Fibroblast of skin of scalp (primary cell): ENCODE results near the gene TSC2.
"Not testable (repeated sequence)": the region's sequence is repeated elsewhere in the genome, so short reads cannot be mapped to it uniquely, and the experiment has no call there.

Experiments
- DNase-seq: peaks from one replicate; pipeline ENCODE4 v3.0.0-alpha.2; 2013

TSC2 gene

GRCh38 chr16:2031081-2031577, 16.7 kb upstream of the TSC2 start:
- DNase-seq = no peak

DNA sequence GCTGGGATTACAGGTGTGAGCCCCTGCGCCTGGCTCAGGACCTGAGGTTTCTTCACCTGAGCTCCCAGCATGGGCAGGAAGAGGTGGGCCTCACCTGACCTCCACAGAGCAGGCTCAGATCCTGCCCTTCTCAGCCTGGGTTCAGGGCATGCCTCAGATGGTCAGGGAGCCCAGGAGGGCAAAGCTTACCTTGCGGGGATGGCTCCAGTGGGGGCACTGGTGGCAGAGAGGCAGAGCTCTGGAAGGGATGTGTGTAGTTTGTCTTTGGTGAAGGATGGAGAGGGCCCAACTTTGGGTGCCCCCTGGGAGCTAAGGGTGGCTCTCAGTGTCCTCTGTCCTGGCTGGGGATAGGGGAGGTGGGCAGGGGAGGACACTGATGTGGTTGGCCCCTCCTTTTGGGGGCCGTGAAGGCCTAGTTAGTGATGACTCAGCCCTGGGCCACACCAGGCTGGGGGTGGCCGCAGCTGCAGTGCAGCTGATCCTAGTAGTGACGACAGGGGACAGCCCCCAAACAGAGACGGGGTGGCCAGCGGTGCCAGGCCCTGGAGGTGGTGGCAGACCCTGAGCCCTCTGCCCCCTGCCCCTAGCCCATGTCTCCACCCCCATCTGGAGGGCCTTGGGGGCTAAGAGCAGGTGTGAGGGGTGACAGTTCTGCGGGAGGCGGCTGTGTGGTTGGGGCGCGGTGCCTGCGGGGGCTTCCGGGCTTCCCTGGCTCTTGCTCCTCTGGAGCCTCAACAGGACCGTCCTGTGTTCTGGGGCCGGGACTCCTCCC, 15.3 kb upstream of the TSC2 start:
- DNase-seq = no peak

- peak; percentile 76 for DNase-seq
Measured at GRCh38 chr16:2033057-2033908, 14.5 kb upstream of the TSC2 start.

- not testable (repeated sequence) for DNase-seq
Measured at GRCh38 chr16:2033909-2034695, 13.7 kb upstream of the TSC2 start.

DNA sequence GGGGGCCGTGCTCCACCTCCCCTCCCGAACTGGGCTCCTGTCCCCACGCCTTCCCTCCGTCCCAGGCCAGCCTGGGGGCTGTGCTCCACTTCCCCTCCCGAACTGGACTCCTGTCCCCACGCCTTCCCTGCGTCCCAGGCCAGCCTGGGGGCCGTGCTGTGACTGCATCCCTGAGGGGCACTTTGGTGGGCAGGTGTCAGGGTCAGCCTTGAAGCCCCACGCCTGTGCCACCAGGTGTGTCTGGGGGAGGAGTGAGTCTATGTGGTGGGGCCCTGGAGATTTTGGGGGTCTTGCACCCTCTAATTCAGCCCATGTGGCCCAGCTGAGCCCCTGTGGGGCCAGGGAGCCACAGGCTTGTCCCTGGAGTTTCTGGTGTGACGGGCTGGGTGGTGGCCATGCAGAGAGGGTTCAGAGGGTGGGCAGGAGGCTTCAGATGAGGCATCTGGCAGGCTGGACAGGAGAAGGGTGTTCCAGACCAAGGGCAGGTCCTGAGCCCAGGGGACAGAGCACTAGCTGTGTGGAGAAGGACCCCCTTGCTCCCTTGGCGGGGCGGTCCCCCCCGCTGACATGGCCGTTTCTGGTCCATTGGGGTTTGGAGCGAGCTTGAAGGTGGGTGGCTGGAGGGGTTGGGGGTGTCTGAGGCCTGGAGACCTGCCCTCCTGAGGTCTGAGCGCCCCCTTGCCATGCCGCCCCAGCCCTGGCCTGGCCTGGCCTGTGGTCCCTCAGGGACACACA, 12.9 kb upstream of the TSC2 start:
- no peak for DNase-seq

- DNase-seq = peak; percentile 94
Measured at GRCh38 chr16:2035431-2036199, 12.2 kb upstream of the TSC2 start.

DNA sequence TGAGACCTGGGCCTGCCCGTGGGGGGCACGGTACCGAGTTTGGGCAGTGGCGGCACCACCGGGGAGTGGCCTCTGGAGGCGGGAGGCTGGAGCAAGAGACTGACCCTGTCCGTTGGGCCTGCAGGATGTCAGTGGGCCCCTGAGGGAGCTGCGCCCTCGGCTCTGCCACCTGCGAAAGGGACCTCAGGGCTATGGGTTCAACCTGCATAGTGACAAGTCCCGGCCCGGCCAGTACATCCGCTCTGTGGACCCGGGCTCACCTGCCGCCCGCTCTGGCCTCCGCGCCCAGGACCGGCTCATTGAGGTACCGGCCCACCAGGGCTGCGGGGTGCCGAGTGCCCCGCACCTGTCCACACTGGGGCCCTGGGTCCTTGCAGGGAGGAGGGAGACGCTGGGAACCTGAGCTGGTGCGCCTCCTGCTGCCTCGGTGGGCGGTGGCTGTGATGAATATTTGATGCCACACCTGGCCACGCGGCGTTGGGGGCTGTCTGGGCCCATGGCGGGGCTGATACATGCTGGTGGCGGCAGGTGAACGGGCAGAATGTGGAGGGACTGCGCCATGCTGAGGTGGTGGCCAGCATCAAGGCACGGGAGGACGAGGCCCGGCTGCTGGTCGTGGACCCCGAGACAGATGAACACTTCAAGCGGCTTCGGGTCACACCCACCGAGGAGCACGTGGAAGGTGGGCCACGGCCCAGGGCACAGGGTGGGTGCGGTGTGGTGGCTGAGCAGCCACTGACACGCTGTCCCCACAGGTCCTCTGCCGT, 11.4 kb upstream of the TSC2 start:
- DNase-seq = no peak

DNA sequence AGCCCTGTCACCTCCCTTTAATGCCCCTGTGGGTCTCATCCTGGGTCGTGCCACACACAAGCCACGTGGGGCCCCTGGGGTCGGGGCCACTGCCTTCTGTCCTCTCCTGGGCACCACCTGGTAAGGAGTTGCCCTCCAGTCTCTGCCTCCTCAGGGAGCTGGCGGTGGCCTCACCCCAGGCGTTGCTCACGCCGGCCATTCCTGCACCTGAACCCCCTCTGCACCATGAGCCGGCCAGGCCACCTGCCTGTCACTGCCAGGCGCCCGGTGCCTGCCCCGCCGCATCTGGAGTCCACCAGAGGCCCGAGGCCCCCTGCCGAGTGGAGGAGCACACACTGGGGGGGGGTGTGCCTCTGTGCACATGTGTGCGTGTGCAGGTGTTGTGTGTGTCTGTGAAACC, 10.7 kb upstream of the TSC2 start:
- no peak for DNase-seq

- peak; percentile 85 for DNase-seq
Measured at GRCh38 chr16:2037647-2038381, 10.0 kb upstream of the TSC2 start.

GRCh38 chr16:2038382-2039231, 9.2 kb upstream of the TSC2 start:
- DNase-seq = peak; percentile 65

- peak; percentile 99 for DNase-seq
Measured at GRCh38 chr16:2039274-2040031, 8.3 kb upstream of the TSC2 start.

- no peak for DNase-seq
Measured at GRCh38 chr16:2040041-2040786, 7.6 kb upstream of the TSC2 start.

DNA sequence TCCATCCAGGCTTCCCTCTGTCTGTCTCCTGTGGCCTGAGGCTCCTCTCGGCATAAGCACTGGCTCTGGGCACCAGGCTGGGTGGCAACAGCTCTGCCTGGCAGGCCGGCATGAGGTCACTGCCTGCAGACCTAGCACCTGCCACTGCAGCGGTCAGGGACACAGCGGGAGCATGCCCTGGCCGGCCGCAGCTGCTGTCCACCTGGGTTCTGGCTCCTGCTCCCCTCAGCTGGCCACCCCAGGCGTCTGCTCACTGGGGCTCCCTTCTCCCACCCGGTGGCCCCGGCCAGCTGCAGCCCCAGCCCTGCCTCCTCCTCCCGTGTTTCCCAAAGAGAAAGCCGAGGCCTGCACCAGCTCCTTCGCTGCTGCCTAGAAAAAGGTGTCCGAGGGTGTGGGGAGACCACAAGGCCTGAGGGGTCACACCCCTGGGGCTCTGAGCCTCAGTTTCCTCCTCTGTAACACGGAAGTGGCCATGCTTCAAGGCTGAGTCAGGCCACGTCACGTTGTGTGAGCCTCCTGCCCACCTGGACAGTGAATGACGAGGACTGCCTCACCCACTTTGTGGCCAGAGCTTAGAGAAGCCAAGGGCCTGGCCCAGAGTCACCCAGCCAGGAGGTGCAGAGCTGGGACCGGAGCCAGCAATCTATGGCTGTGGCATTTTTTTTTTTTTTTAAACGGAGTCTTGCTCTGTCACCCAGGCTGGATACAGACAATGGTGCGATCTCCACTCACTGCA, 6.8 kb upstream of the TSC2 start:
- no peak for DNase-seq

DNA sequence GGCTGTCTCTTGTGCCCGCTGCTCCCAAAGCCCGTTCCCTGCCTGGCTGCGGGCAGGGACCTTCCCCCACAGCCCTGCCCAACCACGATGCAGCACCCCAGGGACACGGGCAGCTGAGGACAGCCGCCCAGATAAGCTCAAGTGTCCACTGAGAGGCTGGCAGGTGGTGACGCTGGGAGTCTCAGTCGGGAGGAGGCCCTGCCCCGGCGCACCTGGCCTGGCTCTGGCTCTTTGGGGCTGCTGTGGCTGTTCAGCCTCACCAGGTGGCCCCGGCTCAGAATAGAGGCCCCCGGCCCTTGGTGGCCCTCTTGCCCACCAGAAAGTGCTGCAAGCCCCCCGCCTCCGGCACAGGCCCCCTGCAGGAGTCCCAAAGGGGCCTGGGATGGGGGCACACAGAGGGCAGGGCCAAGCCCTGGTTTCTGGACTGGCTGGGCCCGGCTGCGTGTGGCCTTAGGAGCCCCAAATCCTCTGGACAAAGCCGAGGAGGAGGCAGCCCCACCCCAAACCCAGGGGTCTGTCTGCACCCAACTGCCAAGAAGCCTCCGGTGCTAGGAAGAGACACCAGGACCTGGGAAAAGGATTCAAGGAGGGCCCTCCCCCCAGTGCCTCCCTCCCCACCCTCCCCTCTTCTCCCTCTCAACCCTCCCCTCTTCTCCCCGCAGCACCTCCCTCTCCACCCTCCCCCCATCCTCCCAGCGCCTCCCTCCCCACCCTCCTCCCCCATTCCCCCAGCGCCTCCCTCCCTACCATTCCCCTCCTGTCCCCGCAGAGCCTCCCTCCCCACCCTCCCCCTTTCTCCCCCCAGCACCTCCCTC, 5.4 kb upstream of the TSC2 start:
- DNase-seq = peak; percentile 57

- no peak for DNase-seq
Measured at GRCh38 chr16:2042986-2043666, 4.7 kb upstream of the TSC2 start.
